ENCODE measurements around the gene WNT10A. TPM values are rescaled to one million over a fixed set of nuclear protein-coding genes. Genes with fewer than 3 reads are reported as not detected.

The WNT10A gene
- total and polyA plus RNA-seq, 10 of the 15 experiments (the other 5 are each of a cell fraction or from before 2014, with no cell fraction given): 0.61 to 45.0 (median 6.9) TPM

- no peak for TF ChIP-seq CUX1 (IDR thresholded peaks at IDR 0.05; ENCODE audit: insufficient replicate concordance, low read depth, low read length)
- peak; percentile 81 for TF ChIP-seq PKNOX1 (IDR thresholded peaks at IDR 0.05)
- peak; percentile 100 for TF ChIP-seq GATAD2B (conservative IDR thresholded peaks at IDR 0.05; ENCODE audit: low read depth)
- peak; percentile 52; the same call in 1 of the 2 replicates for TF ChIP-seq POLR2AphosphoS5 (IDR thresholded peaks at IDR 0.05; ENCODE audit: low read length)
- 0 out of 2 replicates have a peak, but pooled peaks have one; percentile 61 for TF ChIP-seq NFXL1 (IDR thresholded peaks at IDR 0.05; ENCODE audit: borderline replicate concordance)
- peak; percentile 41 to 68 (median 54); a peak in 4 of 6 replicates for TF ChIP-seq CTCF (IDR thresholded peaks at IDR 0.05 in 2 of 3, conservative IDR thresholded peaks at IDR 0.05 in 1 of 3; ENCODE audit: control insufficient read depth in 2 of 3, extremely low read depth in 1 of 3, insufficient read depth in 1 of 3, low read depth in 3 of 3, low read length in 3 of 3)
- TF ChIP-seq SIX5 (IDR thresholded peaks at IDR 0.05; ENCODE audit: low read depth, low read length, severe bottlenecking): no peak
- TF ChIP-seq SUZ12 (IDR thresholded peaks at IDR 0.05; ENCODE audit: unreplicated experiment): no peak
- TF ChIP-seq ZBTB11 (CRISPR knock-in tag; IDR thresholded peaks at IDR 0.05): no peak
- peak; percentile 88; the same call in 1 of the 2 replicates for TF ChIP-seq SMARCA5 (IDR thresholded peaks at IDR 0.05)
- TF ChIP-seq NRF1 (conservative IDR thresholded peaks at IDR 0.05; ENCODE audit: low read depth, low read length): peak; percentile 32; the same call in 1 of the 2 replicates
- TF ChIP-seq E2F8 (IDR thresholded peaks at IDR 0.05; ENCODE audit: low read depth, partially characterized antibody): no peak
- no peak for TF ChIP-seq NFYB (IDR thresholded peaks at IDR 0.05; ENCODE audit: insufficient read depth, low read depth, low read length)
Measured at GRCh38 chr2:218892693-218893348, 12.2 kb downstream of the WNT10A start (continued).

Measured in GM12878 (cell line).